HUES64 (cell line): ENCODE measurements around the gene DNAJC17.

ENCODE experiments used
- H3K27ac ChIP-seq: 2 replicates; pipeline ENCODE4 v1.7.0; 2013; ENCODE audit warnings: low read depth, low read length, inconsistent platforms
- H3K27me3 ChIP-seq: 2 replicates; pipeline ENCODE4 v1.6.1; 2013; ENCODE audit warnings: mild to moderate bottlenecking, low read length; ENCODE audit not compliant: insufficient read depth
- H3K36me3 ChIP-seq: 2 replicates; pipeline ENCODE4 v1.6.1; 2013; ENCODE audit warnings: mild to moderate bottlenecking, low read length; ENCODE audit not compliant: insufficient read depth
- H3K4me1 ChIP-seq: 2 replicates; pipeline ENCODE4 v1.6.1; 2013; ENCODE audit warnings: mild to moderate bottlenecking, low read length, moderate library complexity; ENCODE audit not compliant: insufficient read depth
- H3K4me3 ChIP-seq: 2 replicates; pipeline ENCODE4 v1.5.1; 2013; ENCODE audit warnings: mild to moderate bottlenecking, low read length, moderate library complexity
- H3K9ac ChIP-seq: 2 replicates; pipeline ENCODE4 v1.6.1; 2013; ENCODE audit warnings: mild to moderate bottlenecking, low read depth, low read length
- H3K9me3 ChIP-seq: 2 replicates; pipeline ENCODE4 v1.6.1; 2013; ENCODE audit warnings: low read depth, low read length; ENCODE audit not compliant: insufficient read depth
- WGBS: fragments of 150-250, 120-280 bp; methylation state at CpG from one replicate; pipeline ENCODE4 v1.1.7; 2013; ENCODE audit warnings: missing lambda C conversion rate; 5-methylcytosine and 5-hydroxymethylcytosine counted together

DNAJC17 gene

GRCh38 chr15:40722934-40723333, 84.3 kb downstream of the DNAJC17 start:
- no peak overlapping the region for H3K27ac ChIP-seq
- WGBS, result 100% methylated on average over 1 of the region's 2 CpGs
- H3K9me3 ChIP-seq, result no peaks in the 10 kb centered on the region
- H3K9ac ChIP-seq, result no peak overlapping the region
- peaks cover 52% of the 10 kb centered on the region for H3K36me3 ChIP-seq
- H3K4me1 ChIP-seq, result no peaks in the 10 kb centered on the region
- H3K27me3 ChIP-seq, result no peaks in the 10 kb centered on the region
- no peak overlapping the region for H3K4me3 ChIP-seq

GRCh38 chr15:40722354-40722753, 84.9 kb downstream of the DNAJC17 start:
- 98% methylated on average over 4 of the region's 4 CpGs for WGBS
- no peak overlapping the region for H3K4me3 ChIP-seq

GRCh38 chr15:40721701-40722100, 85.6 kb downstream of the DNAJC17 start:
- H3K36me3 ChIP-seq, result peaks cover 57% of the 10 kb centered on the region
- no peaks in the 10 kb centered on the region for H3K4me1 ChIP-seq
- 100% methylated on average over 1 of the region's 1 CpG for WGBS
- H3K27ac ChIP-seq, result no peak overlapping the region
- no peaks in the 10 kb centered on the region for H3K9me3 ChIP-seq
- no peak overlapping the region for H3K9ac ChIP-seq
- H3K4me3 ChIP-seq, result no peak overlapping the region
- H3K27me3 ChIP-seq, result no peaks in the 10 kb centered on the region

More at GRCh38 chr15:40722354-40722753, 84.9 kb downstream of the DNAJC17 start:
- peaks cover 57% of the 10 kb centered on the region for H3K36me3 ChIP-seq
- no peak overlapping the region for H3K9ac ChIP-seq
- H3K27me3 ChIP-seq, result no peaks in the 10 kb centered on the region
- no peaks in the 10 kb centered on the region for H3K4me1 ChIP-seq
- no peak overlapping the region for H3K27ac ChIP-seq
- no peaks in the 10 kb centered on the region for H3K9me3 ChIP-seq

GRCh38 chr15:40716165-40716564, 91.1 kb downstream of the DNAJC17 start:
- no peaks in the 10 kb centered on the region for H3K9me3 ChIP-seq
- 93% methylated on average over 5 of the region's 6 CpGs for WGBS
- no peak overlapping the region for H3K27ac ChIP-seq
- H3K9ac ChIP-seq, result no peak overlapping the region
- no peaks in the 10 kb centered on the region for H3K27me3 ChIP-seq
- no peak overlapping the region for H3K4me3 ChIP-seq
- H3K36me3 ChIP-seq, result peaks cover 76% of the 10 kb centered on the region
- no peaks in the 10 kb centered on the region for H3K4me1 ChIP-seq
